ENCODE results near the gene CTCF.
"Not testable (repeated sequence)": the region's sequence is repeated elsewhere in the genome, so short reads cannot be mapped to it uniquely, and the experiment has no call there.

CTCF gene

GRCh38 chr16:67533024-67533560, 29.2 kb upstream of the CTCF start:
- in situ Hi-C loops (cut with MboI; ENCODE audit: low sequenced_read_pairs): no loop called here

DNA sequence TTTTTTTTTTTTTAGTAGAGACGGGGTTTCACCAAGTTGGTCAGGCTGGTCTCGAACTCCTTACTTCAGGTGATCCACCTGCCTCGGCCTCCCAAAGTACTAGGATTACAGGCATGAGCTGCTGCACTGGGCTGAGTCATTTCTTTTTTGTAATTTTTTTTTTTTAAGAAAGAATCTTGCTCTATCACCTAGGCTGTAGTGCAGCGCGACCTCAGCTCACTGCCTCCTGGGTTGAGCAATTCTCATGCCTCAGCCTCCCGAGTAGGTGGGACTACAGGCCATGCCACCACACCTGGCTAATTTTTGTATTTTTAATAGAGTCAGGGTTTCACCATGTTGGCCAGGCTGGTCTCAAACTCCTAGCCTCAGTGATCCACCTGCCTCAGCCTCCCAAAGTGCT, 28.3 kb upstream of the CTCF start:
- in situ Hi-C loops (cut with MboI; ENCODE audit: low sequenced_read_pairs): not testable (repeated sequence)

GRCh38 chr16:67534431-67534830, 27.9 kb upstream of the CTCF start:
- in situ Hi-C loops (cut with MboI; ENCODE audit: low sequenced_read_pairs): no loop called here

DNA sequence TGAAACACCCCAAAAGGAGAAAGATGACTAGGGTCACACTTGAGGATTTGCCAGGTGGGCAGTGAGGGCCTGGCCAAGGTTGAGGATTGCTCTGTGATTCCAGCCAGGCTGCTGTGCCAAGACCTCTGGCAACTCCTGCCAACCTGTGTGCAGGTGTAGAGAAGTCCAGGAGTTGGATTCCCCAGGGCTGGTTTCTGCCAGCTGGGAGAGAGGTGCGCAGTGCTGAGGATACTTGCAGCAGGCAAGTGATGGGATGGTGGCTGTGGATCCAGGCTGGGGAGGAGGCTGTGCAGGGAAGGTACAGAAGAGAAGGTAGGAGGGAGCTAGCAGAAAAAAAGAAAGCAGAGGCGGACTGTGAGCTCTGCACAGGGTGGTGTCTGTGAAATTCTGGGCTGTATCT, 27.1 kb upstream of the CTCF start:
- in situ Hi-C loops (cut with MboI; ENCODE audit: low sequenced_read_pairs): no loop called here

DNA sequence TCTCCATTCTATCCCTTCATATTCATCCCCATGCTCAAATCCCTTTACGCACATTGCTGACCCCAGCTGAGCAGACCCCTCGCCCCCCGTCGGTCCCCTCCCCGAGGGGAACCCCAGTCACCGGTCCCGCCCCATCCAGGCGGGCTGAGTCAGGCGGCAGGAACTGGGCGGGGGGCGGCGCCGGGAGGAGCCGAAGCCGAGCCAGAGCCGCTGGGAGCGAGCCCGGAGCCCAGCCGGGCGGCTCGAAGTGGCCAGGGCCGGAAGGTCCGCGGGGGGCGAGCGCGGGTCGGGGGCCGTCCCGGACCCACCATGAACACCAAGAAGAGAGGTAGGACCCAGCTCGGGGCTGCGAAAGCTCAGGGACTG, 25.1 kb upstream of the CTCF start:
- in situ Hi-C loops (cut with MboI; ENCODE audit: low sequenced_read_pairs): no loop called here

DNA sequence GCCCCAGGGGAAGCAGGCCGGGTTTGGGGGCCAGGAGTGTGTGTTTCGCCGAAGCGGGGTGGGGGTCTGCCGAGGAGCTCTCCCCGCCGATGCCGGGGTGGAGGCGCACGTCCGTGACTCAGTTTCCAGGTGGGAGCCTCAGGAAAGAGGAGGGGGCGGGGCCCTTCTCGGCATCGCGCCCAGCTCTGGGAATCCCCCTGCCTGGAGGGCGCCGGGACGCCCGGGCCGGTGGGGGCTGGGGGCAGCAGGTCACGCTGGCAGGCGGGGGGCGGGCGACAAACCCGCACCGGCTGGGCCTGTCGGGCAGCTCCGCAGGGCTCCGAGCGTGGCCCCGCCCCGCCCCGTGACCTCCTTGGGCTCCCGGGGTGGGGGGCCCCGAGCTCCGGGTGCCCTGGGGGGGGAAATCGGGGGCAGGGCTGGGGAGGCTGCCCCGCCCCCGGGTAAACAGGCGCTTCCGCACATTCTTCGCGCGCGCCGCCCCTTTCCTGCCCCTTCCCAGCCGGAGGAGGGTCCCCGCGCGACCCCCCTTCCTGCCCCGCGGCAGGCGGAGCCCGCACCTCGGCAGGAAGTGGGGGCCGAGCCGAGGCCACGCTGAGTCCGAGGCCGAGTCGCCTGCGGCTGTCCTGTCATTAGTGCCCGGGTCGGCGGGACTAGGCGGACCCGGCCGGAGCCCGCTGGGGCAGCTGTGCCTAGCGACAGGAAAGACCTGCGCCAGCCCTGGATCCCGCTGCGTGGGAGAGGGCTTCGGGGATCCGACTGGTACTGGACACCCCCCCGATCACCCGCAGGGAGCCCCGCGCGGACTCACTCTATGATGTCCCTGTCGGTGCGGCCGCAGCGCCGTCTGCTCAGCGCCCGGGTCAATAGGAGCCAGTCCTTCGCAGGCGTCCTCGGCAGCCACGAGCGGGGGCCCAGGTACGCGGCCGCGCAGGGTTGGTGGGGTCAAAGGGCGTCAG, 24.4 kb upstream of the CTCF start:
- in situ Hi-C loops (cut with MboI; ENCODE audit: low sequenced_read_pairs): no loop called here

DNA sequence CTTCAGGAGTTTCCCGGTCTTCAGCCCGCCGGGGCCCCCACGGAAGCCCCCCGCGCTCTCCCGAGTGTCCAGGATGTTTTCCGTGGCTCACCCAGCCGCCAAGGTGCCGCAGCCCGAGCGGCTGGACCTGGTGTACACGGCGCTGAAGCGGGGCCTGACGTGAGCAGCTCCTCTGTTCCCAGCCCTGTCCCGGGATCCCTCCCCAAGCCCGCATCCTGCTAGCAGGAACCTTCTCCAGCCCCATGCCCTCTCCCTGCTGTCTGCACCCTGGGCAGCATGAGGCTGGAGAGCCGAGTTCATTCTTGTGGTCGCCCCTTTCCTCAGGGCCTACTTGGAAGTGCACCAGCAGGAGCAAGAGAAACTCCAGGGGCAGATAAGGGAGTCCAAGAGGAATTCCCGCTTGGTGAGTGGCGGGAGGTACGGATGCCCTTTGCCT, 23.6 kb upstream of the CTCF start:
- in situ Hi-C loops (cut with MboI; ENCODE audit: low sequenced_read_pairs): no loop called here

DNA sequence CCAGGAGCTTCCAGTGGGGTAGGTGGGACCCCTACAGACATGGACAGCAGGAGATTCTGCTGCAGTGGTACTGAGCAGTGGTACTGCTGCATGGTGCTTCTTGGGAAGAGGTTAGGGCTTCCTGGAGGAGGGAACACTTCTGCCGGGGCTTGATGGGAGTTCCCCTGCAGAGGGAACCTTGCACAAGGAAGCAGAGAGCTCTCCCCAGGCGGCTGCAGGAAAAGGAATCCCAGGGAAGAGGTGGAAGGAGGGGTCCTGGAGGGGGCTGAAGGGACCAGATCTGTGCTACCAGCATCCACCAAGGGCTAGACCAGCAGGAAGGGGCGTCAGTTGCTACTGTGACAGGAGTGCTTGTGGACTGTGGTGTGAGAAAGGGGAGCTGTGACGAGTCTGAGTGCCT, 23.1 kb upstream of the CTCF start:
- in situ Hi-C loops (cut with MboI; ENCODE audit: low sequenced_read_pairs): no loop called here

- in situ Hi-C loops (cut with MboI; ENCODE audit: low sequenced_read_pairs): no loop called here
These were observed 22.4 kb upstream of the CTCF start for GRCh38 chr16:67539691-67540635.

DNA sequence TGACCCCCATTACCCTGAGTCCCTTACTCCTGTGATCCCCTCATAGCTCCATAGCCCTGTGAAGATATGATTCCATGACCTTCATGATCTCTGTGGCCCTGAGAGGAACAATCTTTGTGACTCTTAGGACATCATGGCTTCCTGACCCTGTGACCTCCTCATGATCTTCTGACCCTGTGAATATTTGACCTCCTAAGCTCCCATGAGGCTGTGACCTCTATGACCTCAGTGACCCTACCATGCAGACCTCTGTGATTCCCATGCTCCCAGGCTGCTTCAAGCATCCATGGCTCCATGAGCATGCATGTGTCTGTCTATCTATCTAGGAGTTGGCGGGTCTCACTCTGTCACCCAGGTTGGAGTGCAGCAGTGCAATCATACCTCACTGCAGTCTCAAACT, 21.6 kb upstream of the CTCF start:
- in situ Hi-C loops (cut with MboI; ENCODE audit: low sequenced_read_pairs): no loop called here

- in situ Hi-C loops (cut with MboI; ENCODE audit: low sequenced_read_pairs): no loop called here
These were observed 20.7 kb upstream of the CTCF start for GRCh38 chr16:67541391-67542263.

- in situ Hi-C loops (cut with MboI; ENCODE audit: low sequenced_read_pairs): no loop called here
These were observed 19.9 kb upstream of the CTCF start for GRCh38 chr16:67542464-67542863.

- in situ Hi-C loops (cut with MboI; ENCODE audit: low sequenced_read_pairs): no loop called here
These were observed 19.3 kb upstream of the CTCF start for GRCh38 chr16:67543036-67543435.

DNA sequence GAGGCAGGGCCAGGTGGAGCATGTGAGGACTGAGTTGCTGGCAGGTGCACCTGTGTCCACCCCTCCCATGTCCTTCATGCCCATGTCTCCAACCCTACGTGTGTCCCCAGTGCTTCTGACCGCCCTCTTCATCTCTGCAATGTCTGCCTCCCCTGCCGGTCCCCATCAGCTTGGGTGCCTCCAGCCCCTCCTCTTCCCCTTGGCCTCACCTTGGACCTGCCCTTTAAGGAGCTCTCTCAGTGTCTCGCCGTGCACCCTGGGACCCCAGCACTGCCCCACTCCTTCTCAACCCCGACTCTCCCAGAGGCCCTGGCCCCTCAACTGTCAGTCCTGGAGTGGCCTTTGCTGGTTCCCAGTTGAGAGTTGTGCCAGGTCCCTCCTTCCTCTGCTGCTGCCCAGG, 18.7 kb upstream of the CTCF start:
- in situ Hi-C loops (cut with MboI; ENCODE audit: low sequenced_read_pairs): no loop called here

- in situ Hi-C loops (cut with MboI; ENCODE audit: low sequenced_read_pairs): no loop called here
These were observed 17.9 kb upstream of the CTCF start for GRCh38 chr16:67544329-67544841.

GRCh38 chr16:67544844-67545664, 17.3 kb upstream of the CTCF start:
- in situ Hi-C loops (cut with MboI; ENCODE audit: low sequenced_read_pairs): no loop called here

DNA sequence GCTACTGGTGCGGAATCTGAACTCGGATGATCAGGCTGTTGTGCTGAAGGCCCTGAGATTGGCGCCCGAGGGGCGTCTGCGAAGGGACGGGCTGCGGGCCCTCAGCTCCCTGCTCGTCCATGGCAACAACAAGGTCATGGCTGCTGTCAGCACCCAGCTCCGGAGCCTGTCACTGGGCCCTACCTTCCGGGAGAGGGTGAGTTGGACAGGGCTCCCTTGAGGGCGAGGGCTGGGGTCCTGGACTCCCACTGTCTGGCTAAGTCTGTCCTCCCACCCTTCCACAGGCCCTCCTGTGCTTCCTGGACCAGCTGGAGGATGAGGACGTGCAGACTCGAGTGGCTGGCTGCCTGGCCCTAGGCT, 16.7 kb upstream of the CTCF start:
- in situ Hi-C loops (cut with MboI; ENCODE audit: low sequenced_read_pairs): no loop called here

DNA sequence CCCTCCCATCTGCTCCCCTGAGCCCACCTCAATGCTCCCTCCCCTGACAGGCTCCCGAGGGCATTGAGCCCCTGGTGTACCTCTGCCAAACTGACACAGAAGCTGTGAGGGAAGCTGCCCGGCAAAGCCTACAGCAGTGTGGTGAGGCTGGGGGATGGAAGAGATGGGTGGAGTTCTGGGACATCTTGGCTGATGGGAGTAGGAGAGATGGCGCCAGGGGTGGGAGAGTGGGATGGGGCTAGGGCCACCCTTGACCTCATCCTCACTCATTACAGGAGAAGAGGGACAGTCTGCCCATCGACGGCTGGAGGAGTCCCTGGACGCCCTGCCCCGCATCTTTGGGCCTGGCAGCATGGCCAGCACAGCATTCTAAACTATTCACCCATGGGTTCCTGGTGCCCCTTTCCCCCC, 16.2 kb upstream of the CTCF start:
- in situ Hi-C loops (cut with MboI; ENCODE audit: low sequenced_read_pairs): no loop called here

DNA sequence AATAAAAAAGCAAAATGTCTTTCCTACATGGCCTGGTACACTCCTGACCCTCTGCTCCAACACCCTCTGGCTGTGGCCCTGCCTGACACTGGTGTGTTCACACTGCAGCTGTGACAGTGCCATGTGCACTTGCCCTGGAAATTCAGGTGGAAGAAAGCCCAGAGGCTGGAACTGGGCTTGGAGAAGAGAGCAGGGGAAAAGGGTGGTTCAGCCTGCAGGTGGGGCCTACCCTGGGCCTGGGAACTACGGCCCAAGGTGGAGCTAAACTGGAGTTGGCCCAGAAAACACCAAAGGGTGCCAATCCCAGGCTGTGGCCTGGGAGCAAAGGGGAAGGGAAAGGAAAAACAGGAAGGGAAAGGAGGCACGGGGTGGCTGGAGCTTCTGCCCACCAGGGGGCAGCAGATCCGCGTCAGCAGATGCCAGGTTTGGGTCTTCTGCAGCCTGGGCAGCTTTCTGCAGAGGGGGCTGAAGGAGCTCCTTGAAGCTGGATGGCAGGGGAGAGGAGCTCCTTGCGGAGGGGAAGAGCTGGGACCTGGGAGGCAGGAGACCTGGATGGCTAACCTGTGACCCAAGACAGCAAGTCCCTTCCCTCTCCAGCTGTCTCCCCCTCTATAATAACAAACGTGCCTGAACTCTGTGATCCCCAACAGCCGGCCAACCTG, 15.4 kb upstream of the CTCF start:
- in situ Hi-C loops (cut with MboI; ENCODE audit: low sequenced_read_pairs): no loop called here

All from hTERT RPE-1 (cell line).